K562 (cell line): ENCODE measurements around the gene SETX. TPM values are rescaled to one million over a fixed set of nuclear protein-coding genes. Genes with fewer than 3 reads are reported as not detected.
"Not testable (repeated sequence)": the region's sequence is repeated elsewhere in the genome, so short reads cannot be mapped to it uniquely, and the experiment has no call there.

ENCODE experiments used
- ATAC-seq: fragments of 200-7000 bp; cut with Tn5 transposase; 3 replicates; pipeline ENCODE4 v1.9.1; 2020; ENCODE audit warnings: moderate library complexity
- BruUV-seq: library from RNA; stranded (reverse); fragments of 400-500 nt; replicated peaks from 2 replicates; lab custom pipeline; 2021; lab: Mats Ljungman, UMichigan
- CTCF ChIA-PET: fragments of 300-600 bp; formaldehyde crosslinking; extraction: SDS; loops from one replicate; lab custom pipeline; 2021; ENCODE audit warnings: low intra/inter-chr PET ratio; lab: Yijun Ruan, JAX
- POLR2A ChIA-PET: fragments of 300-600, 350-650 bp; sonication (Branson Sonifier 250); formaldehyde crosslinking; extraction: SDS; loops from one replicate; lab custom pipeline; 2021; ENCODE audit warnings: antibody characterized with exemption, inconsistent platforms; lab: Yijun Ruan, JAX
- DNase-seq, 4 experiments: peaks; one replicate each; pipeline versions ENCODE4 v3.0.0 to v3.0.0-alpha.2; 2011 to 2018; ENCODE audit warnings: low spot score in 3 of 4, mixed read lengths in 3 of 4; ENCODE audit errors: extremely low read depth in 1 of 4
- FAIRE-seq: peaks from 2 replicates; lab custom pipeline; 2011; peaks lifted over from hg19 to GRCh38; lab: Jason Lieb, UNC
- H2AFZ ChIP-seq: 2 replicates; pipeline ENCODE4 v1.6.0; 2011; ENCODE audit warnings: low read depth, low read length, control low read depth, inconsistent platforms
- H3K27ac ChIP-seq: fragments of 200-600 bp; 3 replicates; pipeline ENCODE4 v1.8.0; 2011; ENCODE audit warnings: low read depth, mild to moderate bottlenecking, control low read depth, inconsistent platforms, low read length, moderate library complexity, mixed read lengths; ENCODE audit errors: extremely low read depth
- H3K27me3 ChIP-seq, 2 experiments: fragments of 300-600 bp in 1 of 2; 2 replicates in 1 of 2; 3 replicates in 1 of 2; pipeline versions ENCODE4 v1.6.0 to v1.8.0; 2011; ENCODE audit warnings: inconsistent platforms in 2 of 2, low read length in 2 of 2, mild to moderate bottlenecking in 1 of 2, mixed read lengths in 1 of 2, moderate library complexity in 1 of 2; ENCODE audit not compliant: control insufficient read depth in 2 of 2, insufficient read depth in 2 of 2
- H3K36me3 ChIP-seq: fragments of 300-600 bp; 3 replicates; pipeline ENCODE4 v1.8.0; 2011; ENCODE audit warnings: mild to moderate bottlenecking, low read length, inconsistent platforms; ENCODE audit not compliant: control insufficient read depth, insufficient read depth
- H3K4me1 ChIP-seq, 2 experiments: fragments of 200-600 bp in 1 of 2; replicated peaks in 1 of 2; 2 replicates in 1 of 2; 3 replicates in 1 of 2; pipeline versions ENCODE4 v1.5.1 to v1.8.0; 2011; ENCODE audit warnings: inconsistent platforms in 2 of 2, low read length in 2 of 2, mild to moderate bottlenecking in 1 of 2, mixed read lengths in 1 of 2, moderate library complexity in 1 of 2; ENCODE audit not compliant: control insufficient read depth in 2 of 2, insufficient read depth in 2 of 2
- H3K4me2 ChIP-seq: 2 replicates; pipeline ENCODE4 v1.6.1; 2011; ENCODE audit warnings: low read length, control low read depth, inconsistent platforms, mixed read lengths; ENCODE audit not compliant: insufficient read depth
- H3K4me3 ChIP-seq: fragments of 200-600 bp; sonication (generic), shearing (Covaris generic); 2 replicates; pipeline ENCODE4 v1.5.1; 2016; ENCODE audit warnings: control low read depth, inconsistent platforms
- H3K79me2 ChIP-seq: fragments of 200-600 bp; 3 replicates; pipeline ENCODE4 v1.8.0; 2011; ENCODE audit warnings: low read length, inconsistent platforms; ENCODE audit not compliant: control insufficient read depth, insufficient read depth
- H3K9ac ChIP-seq, 2 experiments: 2 replicates each; pipeline versions ENCODE4 v1.6.0 to v1.6.1; 2011; ENCODE audit warnings: low read depth in 2 of 2, low read length in 2 of 2, control low read depth in 1 of 2, inconsistent platforms in 1 of 2, mild to moderate bottlenecking in 1 of 2, mixed read lengths in 1 of 2; ENCODE audit not compliant: insufficient read depth in 1 of 2
- H3K9me1 ChIP-seq: one replicate; pipeline ENCODE4 v1.6.0; 2011; ENCODE audit warnings: inconsistent platforms, mild to moderate bottlenecking, low read length, moderate library complexity; ENCODE audit not compliant: control insufficient read depth, insufficient read depth
- H3K9me3 ChIP-seq: replicated peaks from 2 replicates; pipeline ENCODE4 v1.5.1; 2011; ENCODE audit warnings: low read depth, low read length, inconsistent platforms; ENCODE audit not compliant: control insufficient read depth, insufficient read depth
- H4K20me1 ChIP-seq: replicated peaks from 2 replicates; pipeline ENCODE4 v1.6.1; 2011; ENCODE audit warnings: low read length, inconsistent platforms, mixed read lengths; ENCODE audit not compliant: control insufficient read depth, insufficient read depth
- SMARCA5 ChIP-seq: fragments of 450-650 bp; IDR thresholded peaks from 2 replicates; pipeline ENCODE4 v1.6.1; 2016
- SMARCC2 ChIP-seq: fragments of 450-650 bp; IDR thresholded peaks from 2 replicates; pipeline ENCODE4 v1.6.1; 2017; ENCODE audit warnings: antibody characterized with exemption, moderate library complexity, mild to moderate bottlenecking, low read depth
- TGIF2 ChIP-seq: sonication (generic); formaldehyde crosslinking; IDR thresholded peaks from 2 replicates; pipeline ENCODE4 v1.8.1; 2022; ENCODE audit warnings: mild to moderate bottlenecking, missing genetic modification reagents, moderate library complexity
- WGBS: fragments of 100-300 bp; shearing (Covaris generic); methylation state at CpG from one replicate; pipeline ENCODE4 v1.1.6; 2016; ENCODE audit warnings: low coverage, mixed read lengths; ENCODE audit not compliant: insufficient coverage; ENCODE audit errors: missing lambda C conversion rate; 5-methylcytosine and 5-hydroxymethylcytosine counted together
- in situ Hi-C: fragments of 300-500 bp; cut with MboI; formaldehyde crosslinking; loops from 4 replicates; pipeline ENCODE4 v1.15.0; 2018; ENCODE audit warnings: inconsistent platforms, mixed read lengths
- intact Hi-C: fragments of 100-400 bp; cut with micrococcal nuclease; formaldehyde crosslinking; loops from 2 replicates; pipeline ENCODE4 v1.14.2; 2022
- polyA plus RNA-seq, 8 experiments: library from polyadenylated mRNA; depleted of rRNA in 4 of 8; stranded (reverse) in 5 of 8; unstranded in 3 of 8; fragments of >200 nt; fragmentation: Nextera tagmentation in 2 of 8; fragmentation: Illumina TruSeq in 1 of 8; extraction: Ambion mirVana in 2 of 8; extraction: Trizol in 1 of 8; gene quantifications; 2 replicates each; pipeline versions ENCODE4 v1.2.1 to v1.2.3, GENCODE V29; 2011 to 2014; ENCODE audit warnings: inconsistent platforms in 1 of 8, missing spikeins in 1 of 8
- total RNA-seq, 7 experiments: library from RNA; depleted of rRNA in 6 of 7; stranded (reverse); fragments of >200 nt in 6 of 7; fragmentation: Illumina TruSeq in 2 of 7; extraction: Trizol in 2 of 7; gene quantifications; 2 replicates each; pipeline versions ENCODE4 v1.2.1 to v1.2.3, GENCODE V29; 2011 to 2021; ENCODE audit warnings: low replicate concordance in 1 of 7

The SETX gene
- total and polyA plus RNA-seq, 9 of the 15 experiments (the other 6 are each of a cell fraction or from before 2014, with no cell fraction given): 8.7 to 45.7 (median 28.7) TPM

DNA sequence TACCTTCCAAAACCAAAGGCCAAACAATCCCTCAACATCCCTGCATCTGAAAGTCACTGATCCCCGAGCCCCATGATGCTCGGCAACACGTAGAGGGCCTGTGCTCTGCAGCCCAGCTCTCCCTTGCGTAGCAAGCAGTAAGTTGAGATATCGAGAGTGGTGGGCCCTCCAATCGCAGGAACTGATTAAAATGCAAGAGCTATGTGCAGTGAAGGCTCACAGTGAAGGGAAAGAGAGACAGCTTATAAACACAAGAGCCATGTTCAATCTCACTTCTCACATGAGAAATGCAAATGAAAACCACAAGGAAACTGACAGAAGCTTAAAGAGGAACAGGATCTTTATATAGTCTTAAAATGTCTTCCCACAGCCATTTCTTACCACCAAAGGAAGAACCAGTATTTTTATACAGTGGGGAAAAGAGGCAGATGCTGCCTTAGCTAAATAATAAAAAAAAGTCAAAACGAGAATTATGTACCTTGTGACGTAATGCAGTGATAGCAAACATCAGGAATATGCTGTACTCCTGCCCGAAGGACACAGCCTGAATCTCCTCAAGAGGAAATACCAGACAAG, 27.3 kb upstream of the SETX start (continued):
- TF ChIP-seq SMARCA5 (no peak), SMARCC2 (no peak), TGIF2 (CRISPR knock-in tag) (no peak)
- TF ChIP-seq, all 486 proteins: peak for 0

- ATAC-seq, FAIRE-seq, BruUV-seq, POLR2A ChIA-PET, DNase-seq, H4K20me1 ChIP-seq, H3K4me2 ChIP-seq, H3K4me1 ChIP-seq, H3K79me2 ChIP-seq, H3K4me3 ChIP-seq, H3K9me1 ChIP-seq, H3K27ac ChIP-seq, H2AFZ ChIP-seq, CTCF ChIA-PET, H3K9me3 ChIP-seq, H3K27me3 ChIP-seq, intact Hi-C loops, H3K9ac ChIP-seq, in situ Hi-C loops: not testable (repeated sequence)
- peaks cover 63% of the 10 kb centered on the region for H3K36me3 ChIP-seq
- WGBS: 97% methylated on average over 3 of the region's 3 CpGs
These were observed 23.6 kb upstream of the SETX start for GRCh38 chr9:132378416-132378815.

- BruUV-seq, H3K9me1 ChIP-seq, H3K27me3 ChIP-seq, H3K9ac ChIP-seq, DNase-seq, FAIRE-seq, in situ Hi-C loops, H3K4me2 ChIP-seq, ATAC-seq, H3K79me2 ChIP-seq, H4K20me1 ChIP-seq, H3K9me3 ChIP-seq, H3K4me3 ChIP-seq, POLR2A ChIA-PET, H3K4me1 ChIP-seq, CTCF ChIA-PET, H2AFZ ChIP-seq, intact Hi-C loops, H3K27ac ChIP-seq: not testable (repeated sequence)
- WGBS: 100% methylated on average over 2 of the region's 2 CpGs
- H3K36me3 ChIP-seq: peaks cover 61% of the 10 kb centered on the region
These were observed 23.0 kb upstream of the SETX start for GRCh38 chr9:132377769-132378168.
